Activated CD8-positive, alpha-beta T cell treated with anti-CD3 and anti-CD28 coated beads for 36 hours (primary cell): Measurements from ENCODE around the gene C11orf21. TPM values are rescaled to one million over a fixed set of nuclear protein-coding genes. Genes with fewer than 3 reads are reported as not detected.
"Not testable (repeated sequence)": the region's sequence is repeated elsewhere in the genome, so short reads cannot be mapped to it uniquely, and the experiment has no call there.

Experiments
- ATAC-seq: fragments of 200-7000 bp; cut with Tn5 transposase; one replicate; pipeline ENCODE4 v1.10.0; 2021; ENCODE audit warnings: mild to moderate bottlenecking, moderate library complexity
- CTCF ChIA-PET: fragments of 350-600 bp; sonication (Branson Sonifier 250); formaldehyde crosslinking; loops from one replicate; lab custom pipeline; 2021; ENCODE audit warnings: antibody characterized with exemption; lab: Charles Lee
- POLR2A ChIA-PET: fragments of 350-600 bp; sonication (Branson Sonifier 250); formaldehyde crosslinking; loops from one replicate; lab custom pipeline; 2021; ENCODE audit warnings: antibody characterized with exemption; lab: Charles Lee
- DNase-seq: peaks from one replicate; pipeline ENCODE4 v3.0.0-alpha.2; 2020
- H3K27ac Mint-ChIP-seq: one replicate; pipeline ENCODE4 v1.8.0; 2021; ENCODE audit warnings: mild to moderate bottlenecking, mixed read lengths
- H3K27me3 Mint-ChIP-seq: one replicate; pipeline ENCODE4 v1.8.0; 2021; ENCODE audit warnings: mixed read lengths
- H3K36me3 Mint-ChIP-seq: one replicate; pipeline ENCODE4 v1.8.0; 2021; ENCODE audit warnings: low read depth, mixed read lengths
- H3K4me1 Mint-ChIP-seq: one replicate; pipeline ENCODE4 v1.8.0; 2021; ENCODE audit warnings: low read depth, mixed read lengths
- H3K4me3 Mint-ChIP-seq: one replicate; pipeline ENCODE4 v1.8.0; 2021; ENCODE audit warnings: mild to moderate bottlenecking, moderate library complexity, mixed read lengths
- H3K9me3 Mint-ChIP-seq: one replicate; pipeline ENCODE4 v1.8.0; 2021; ENCODE audit warnings: mixed read lengths
- intact Hi-C: fragments of 100-400 bp; cut with micrococcal nuclease; formaldehyde crosslinking; loops from one replicate; pipeline ENCODE4 v1.10.0; 2022
- total RNA-seq, 2 experiments: library from RNA; stranded (reverse); gene quantifications; one replicate each; pipeline ENCODE4 v1.2.3, GENCODE V29; 2021
- TF ChIP-seq, protein P1 (sequence below): fragments of 200-600 bp; IDR thresholded peaks from one replicate; pipeline ENCODE4 v1.8.0; 2022; ENCODE audit warnings: antibody characterized with exemption, mild to moderate bottlenecking

Gene C11orf21
- total RNA-seq, 2 experiments from 2014 or later = 2.1 to 2.2 TPM

DNA sequence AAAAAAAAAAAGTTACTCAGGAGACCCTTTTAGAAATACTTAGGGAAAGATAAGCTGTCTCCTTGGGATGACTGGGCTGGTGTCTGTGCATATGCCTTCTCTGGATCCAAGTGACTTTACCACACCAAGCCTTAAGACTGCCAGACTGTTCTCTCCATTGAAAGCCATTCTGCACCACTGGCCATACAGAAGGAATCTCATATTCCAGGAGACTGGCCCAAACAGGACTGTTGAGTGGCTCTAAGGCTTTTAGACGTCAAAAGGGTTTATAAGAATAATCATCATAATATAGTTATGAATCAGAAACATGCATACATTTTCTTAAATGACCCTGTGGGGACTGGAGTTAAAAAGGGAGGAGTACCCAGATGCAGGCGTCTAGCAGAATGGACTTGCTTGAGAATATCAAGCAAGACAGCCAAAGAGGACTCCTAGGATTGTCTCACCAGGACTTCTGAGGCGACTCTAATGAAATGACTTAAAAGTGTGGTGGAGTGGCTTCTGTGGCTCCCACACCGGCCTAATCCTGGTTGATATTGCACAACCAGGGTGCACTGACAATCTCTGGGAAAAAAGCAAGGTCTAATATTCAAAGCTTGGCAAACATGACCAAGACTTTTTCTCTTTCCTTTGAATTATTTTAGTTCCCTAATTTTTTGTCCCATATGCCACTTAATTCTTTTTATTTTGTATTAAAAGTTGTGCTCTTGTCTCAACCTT is 31.9 kb upstream of the C11orf21 start:
- H3K4me3 Mint-ChIP-seq, CTCF ChIA-PET, H3K9me3 Mint-ChIP-seq, H3K36me3 Mint-ChIP-seq, DNase-seq, intact Hi-C loops, H3K27ac Mint-ChIP-seq, ATAC-seq, H3K4me1 Mint-ChIP-seq, POLR2A ChIA-PET: not testable (repeated sequence)
- H3K27me3 Mint-ChIP-seq = peaks cover 10% of the 10 kb centered on the region

DNA sequence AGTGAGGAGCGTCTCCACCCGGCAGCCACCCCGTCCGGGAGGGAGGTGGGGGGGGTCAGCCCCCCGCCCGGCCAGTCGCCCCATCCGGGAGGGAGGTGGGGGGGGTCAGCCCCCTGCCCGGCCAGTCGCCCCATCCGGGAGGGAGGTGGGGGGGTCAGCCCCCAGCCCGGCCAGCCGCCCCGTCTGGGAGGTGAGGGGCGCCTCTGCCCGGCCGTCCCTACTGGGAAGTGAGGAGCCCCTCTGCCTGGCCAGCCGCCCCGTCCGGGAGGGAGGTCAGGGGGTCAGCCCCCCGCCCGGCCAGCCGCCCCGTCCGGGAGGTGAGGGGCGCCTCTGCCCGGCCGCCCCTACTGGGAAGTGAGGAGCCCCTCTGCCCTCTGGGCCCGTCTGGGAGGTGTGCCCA is 30.9 kb upstream of the C11orf21 start:
- ATAC-seq, H3K9me3 Mint-ChIP-seq, intact Hi-C loops, POLR2A ChIA-PET, H3K4me3 Mint-ChIP-seq, CTCF ChIA-PET, H3K27ac Mint-ChIP-seq, H3K27me3 Mint-ChIP-seq, H3K36me3 Mint-ChIP-seq, H3K4me1 Mint-ChIP-seq, DNase-seq: not testable (repeated sequence)

DNA sequence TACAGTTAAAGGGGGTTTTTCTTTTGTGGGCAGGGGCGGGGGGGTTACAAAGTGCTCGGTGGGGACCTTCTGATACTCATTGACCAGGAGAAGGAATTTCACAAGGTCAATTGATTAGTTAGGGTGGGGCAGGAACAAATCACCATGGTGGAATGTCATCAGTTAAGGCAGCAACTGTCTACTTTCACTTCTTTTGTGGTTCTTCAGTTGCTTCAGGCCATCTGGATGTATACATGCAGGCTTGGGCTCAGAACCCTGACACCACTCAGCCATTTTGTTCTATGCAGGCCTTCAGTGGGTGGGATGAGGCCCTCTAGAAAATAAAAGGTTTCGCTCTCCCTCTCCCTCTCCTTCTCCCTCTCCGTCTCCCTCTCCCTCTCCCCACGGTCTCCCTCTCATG is 29.7 kb upstream of the C11orf21 start:
- Mint-ChIP-seq H3K9me3 (no peaks in the 10 kb centered on the region), H3K4me3 (no peak overlapping the region), H3K4me1 (no peaks in the 10 kb centered on the region), H3K36me3 (no peaks in the 10 kb centered on the region), H3K27me3 (peaks cover 4% of the 10 kb centered on the region), H3K27ac (no peak overlapping the region)
- no peak for DNase-seq
- intact Hi-C loops = no loop called here
- ATAC-seq = no peak
- ChIA-PET POLR2A (no interaction called here), CTCF (no interaction called here)
- TF ChIP-seq, protein P1, sequence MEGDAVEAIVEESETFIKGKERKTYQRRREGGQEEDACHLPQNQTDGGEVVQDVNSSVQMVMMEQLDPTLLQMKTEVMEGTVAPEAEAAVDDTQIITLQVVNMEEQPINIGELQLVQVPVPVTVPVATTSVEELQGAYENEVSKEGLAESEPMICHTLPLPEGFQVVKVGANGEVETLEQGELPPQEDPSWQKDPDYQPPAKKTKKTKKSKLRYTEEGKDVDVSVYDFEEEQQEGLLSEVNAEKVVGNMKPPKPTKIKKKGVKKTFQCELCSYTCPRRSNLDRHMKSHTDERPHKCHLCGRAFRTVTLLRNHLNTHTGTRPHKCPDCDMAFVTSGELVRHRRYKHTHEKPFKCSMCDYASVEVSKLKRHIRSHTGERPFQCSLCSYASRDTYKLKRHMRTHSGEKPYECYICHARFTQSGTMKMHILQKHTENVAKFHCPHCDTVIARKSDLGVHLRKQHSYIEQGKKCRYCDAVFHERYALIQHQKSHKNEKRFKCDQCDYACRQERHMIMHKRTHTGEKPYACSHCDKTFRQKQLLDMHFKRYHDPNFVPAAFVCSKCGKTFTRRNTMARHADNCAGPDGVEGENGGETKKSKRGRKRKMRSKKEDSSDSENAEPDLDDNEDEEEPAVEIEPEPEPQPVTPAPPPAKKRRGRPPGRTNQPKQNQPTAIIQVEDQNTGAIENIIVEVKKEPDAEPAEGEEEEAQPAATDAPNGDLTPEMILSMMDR = no peak

DNA sequence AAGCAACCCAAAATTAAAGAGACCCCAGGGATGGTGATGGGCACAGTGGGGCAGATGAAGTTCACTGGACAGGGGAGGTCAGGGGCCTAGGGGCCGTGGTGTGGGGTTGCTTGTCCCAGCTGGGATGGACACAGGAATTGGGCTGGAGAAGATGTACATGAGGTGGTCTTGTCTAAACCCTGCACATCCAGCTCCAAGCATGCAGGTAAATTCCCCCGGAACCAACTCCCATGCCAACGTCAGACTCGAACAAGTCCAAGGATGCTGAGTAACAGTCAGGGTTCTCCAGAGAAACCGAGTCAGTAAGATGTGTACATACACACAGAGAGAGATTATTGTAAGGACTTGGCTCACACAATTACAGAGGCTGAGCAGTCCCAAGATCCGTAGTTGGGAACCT is 29.0 kb upstream of the C11orf21 start:
- peaks cover 6% of the 10 kb centered on the region for H3K27me3 Mint-ChIP-seq
- TF ChIP-seq, protein P1 = no peak
- intact Hi-C loops = no loop called here
- H3K36me3 Mint-ChIP-seq = no peaks in the 10 kb centered on the region
- ATAC-seq (no peak), DNase-seq (no peak)
- CTCF ChIA-PET = no interaction called here
- no peak overlapping the region for H3K27ac Mint-ChIP-seq
- no peaks in the 10 kb centered on the region for H3K9me3 Mint-ChIP-seq
- H3K4me1 Mint-ChIP-seq = no peaks in the 10 kb centered on the region
- POLR2A ChIA-PET = no interaction called here
- H3K4me3 Mint-ChIP-seq = no peak overlapping the region

DNA sequence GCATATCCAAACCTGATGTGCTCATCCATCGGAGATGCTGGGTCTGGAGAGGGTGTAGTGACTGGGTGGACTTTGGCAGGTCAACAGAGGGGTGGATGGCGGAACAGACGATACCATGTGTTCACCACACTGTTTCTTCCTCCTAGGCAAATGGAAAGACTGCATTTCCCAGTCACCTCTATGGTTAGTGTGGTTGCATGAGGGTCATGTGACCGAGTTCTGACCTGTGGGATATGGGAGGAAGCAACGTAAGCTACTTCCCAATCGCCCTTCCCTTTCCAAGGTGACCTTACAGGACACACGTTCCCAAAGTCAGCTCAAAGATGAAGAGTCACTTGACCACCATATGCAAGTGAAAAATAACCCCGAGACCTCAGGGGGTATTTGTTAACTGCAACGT is 27.8 kb upstream of the C11orf21 start:
- no peak overlapping the region for H3K4me3 Mint-ChIP-seq
- no peaks in the 10 kb centered on the region for H3K4me1 Mint-ChIP-seq
- no peak for DNase-seq
- peaks cover 2% of the 10 kb centered on the region for H3K27me3 Mint-ChIP-seq
- TF ChIP-seq, protein P1 = no peak
- intact Hi-C loops = no loop called here
- H3K36me3 Mint-ChIP-seq = no peaks in the 10 kb centered on the region
- ChIA-PET CTCF (interaction anchor here (1.7 kb wide), 1 partner anchor 24 kb away, joined by 6 read pairs; no protein-coding TSS in a partner anchor), POLR2A (interaction anchor here (0.7 kb wide), 1 partner anchor 11 kb away, joined by 3 read pairs; no protein-coding TSS in a partner anchor)
- H3K9me3 Mint-ChIP-seq = no peaks in the 10 kb centered on the region
- no peak overlapping the region for H3K27ac Mint-ChIP-seq
- ATAC-seq = no peak

DNA sequence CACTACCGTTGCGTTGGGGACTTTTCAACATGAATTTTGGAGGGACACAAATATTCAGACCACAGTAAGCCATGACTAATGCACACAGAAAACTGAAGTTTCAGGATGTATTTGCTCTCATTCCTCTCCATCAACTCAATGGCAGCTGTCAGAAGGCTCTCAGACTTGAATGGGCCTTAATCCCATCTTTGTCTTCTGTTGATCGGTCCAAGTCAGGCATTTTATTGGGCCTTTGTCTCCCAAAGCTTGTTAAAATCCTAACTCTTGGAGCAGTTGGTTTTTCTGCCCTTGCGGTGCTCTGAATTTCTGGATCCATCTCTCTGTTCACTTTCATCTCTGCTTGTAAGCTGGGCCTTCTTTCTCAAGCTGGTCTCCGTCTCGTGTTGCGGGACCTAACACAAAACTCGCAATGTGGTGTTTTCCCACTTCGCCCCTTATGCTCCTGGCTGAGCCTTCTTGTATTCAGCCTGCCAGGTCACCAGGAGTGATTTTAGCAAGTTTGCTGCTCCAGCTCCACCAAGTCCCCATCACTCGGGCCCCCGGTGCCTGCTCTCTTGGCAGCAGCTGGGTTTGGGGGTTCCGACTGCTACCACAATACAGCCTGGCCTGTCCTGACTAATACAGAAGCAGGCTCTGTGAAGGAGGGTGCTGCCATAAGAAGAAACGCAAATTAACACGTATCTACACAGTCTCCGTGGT is 27.1 kb upstream of the C11orf21 start:
- H3K4me1 Mint-ChIP-seq = no peaks in the 10 kb centered on the region
- intact Hi-C loops = no loop called here
- H3K27me3 Mint-ChIP-seq = peaks cover 2% of the 10 kb centered on the region
- no peak for ATAC-seq
- no peaks in the 10 kb centered on the region for H3K9me3 Mint-ChIP-seq
- H3K27ac Mint-ChIP-seq = no peak overlapping the region
- no peak for DNase-seq
- TF ChIP-seq, protein P1 = no peak
- no peaks in the 10 kb centered on the region for H3K36me3 Mint-ChIP-seq
- CTCF ChIA-PET = interaction anchor here (1.7 kb wide), 1 partner anchor 23 kb away, joined by 6 read pairs; no protein-coding TSS in a partner anchor
- POLR2A ChIA-PET = no interaction called here
- no peak overlapping the region for H3K4me3 Mint-ChIP-seq
